Liver (tissue), 9 donors: ENCODE data around the gene BDKRB1. TPM values are rescaled to one million over a fixed set of nuclear protein-coding genes. Genes with fewer than 3 reads are reported as not detected.

Experiments used
- DNase-seq: peaks from one replicate; pipeline ENCODE4 v3.0.0-alpha.2; 2017; ENCODE audit warnings: low spot score
- H3K27ac ChIP-seq, 2 donors: one replicate each; pipeline ENCODE4 v1.7.0; 2013; ENCODE audit warnings: inconsistent platforms in 2 of 2, low read length in 2 of 2, control low read depth in 1 of 2, low read depth in 1 of 2, mild to moderate bottlenecking in 1 of 2
- H3K27me3 ChIP-seq, 4 donors: one replicate each; pipeline versions ENCODE4 v1.6.1 to v1.7.0; 2013; ENCODE audit warnings: low read length in 3 of 4, inconsistent platforms in 1 of 4, mild to moderate bottlenecking in 1 of 4, moderate library complexity in 1 of 4; ENCODE audit not compliant: control insufficient read depth in 4 of 4, insufficient read depth in 4 of 4
- H3K36me3 ChIP-seq, 4 donors: one replicate each; pipeline versions ENCODE4 v1.6.1 to v1.7.0; 2013; ENCODE audit warnings: low read length in 3 of 4, mild to moderate bottlenecking in 3 of 4, low read depth in 1 of 4, moderate library complexity in 1 of 4; ENCODE audit not compliant: control insufficient read depth in 4 of 4, insufficient read depth in 3 of 4
- H3K4me1 ChIP-seq, 4 donors: one replicate each; pipeline versions ENCODE4 v1.6.1 to v1.7.0; 2013; ENCODE audit warnings: low read length in 3 of 4, mild to moderate bottlenecking in 3 of 4, moderate library complexity in 1 of 4; ENCODE audit not compliant: control insufficient read depth in 4 of 4, insufficient read depth in 4 of 4
- H3K4me3 ChIP-seq, 3 donors: one replicate each; pipeline versions ENCODE4 v1.6.1 to v1.7.0; 2013; ENCODE audit warnings: low read length in 3 of 3, control low read depth in 1 of 3, low read depth in 1 of 3, mild to moderate bottlenecking in 1 of 3
- H3K9ac ChIP-seq, 2 donors: one replicate each; pipeline ENCODE4 v1.7.0; 2013; ENCODE audit warnings: low read length in 2 of 2, mild to moderate bottlenecking in 2 of 2, moderate library complexity in 2 of 2, control low read depth in 1 of 2, low read depth in 1 of 2
- H3K9me3 ChIP-seq, 4 donors: one replicate each; pipeline versions ENCODE4 v1.6.1 to v1.7.0; 2013; ENCODE audit warnings: low read length in 3 of 4; ENCODE audit not compliant: control insufficient read depth in 4 of 4
- ATF3 ChIP-seq: IDR thresholded peaks from 2 replicates; pipeline ENCODE4 v1.6.1; 2016; ENCODE audit warnings: antibody characterized with exemption
- FOXA1 ChIP-seq: IDR thresholded peaks from 2 replicates; pipeline ENCODE4 v1.6.1; 2016; ENCODE audit warnings: antibody characterized with exemption
- GABPA ChIP-seq, 2 donors: IDR thresholded peaks in 1 of 2; conservative IDR thresholded peaks in 1 of 2; 2 replicates each; pipeline ENCODE4 v1.6.1; 2016; ENCODE audit warnings: antibody characterized with exemption in 2 of 2, mild to moderate bottlenecking in 1 of 2, moderate library complexity in 1 of 2
- HNF4A ChIP-seq, 2 donors: conservative IDR thresholded peaks; 2 replicates each; pipeline ENCODE4 v1.6.1; 2016; ENCODE audit warnings: antibody characterized with exemption in 2 of 2, mild to moderate bottlenecking in 2 of 2
- HNF4G ChIP-seq: IDR thresholded peaks from 2 replicates; pipeline ENCODE4 v1.6.1; 2016; ENCODE audit warnings: antibody characterized with exemption
- JUND ChIP-seq, 2 donors: IDR thresholded peaks; 2 replicates each; pipeline ENCODE4 v1.6.1; 2016; ENCODE audit warnings: antibody characterized with exemption in 2 of 2
- NR2F2 ChIP-seq: IDR thresholded peaks from 2 replicates; pipeline ENCODE4 v1.6.1; 2016; ENCODE audit warnings: antibody characterized with exemption
- RAD21 ChIP-seq, 2 donors: IDR thresholded peaks; 2 replicates each; pipeline ENCODE4 v1.6.1; 2016; ENCODE audit warnings: antibody characterized with exemption in 2 of 2, mild to moderate bottlenecking in 2 of 2
- SP1 ChIP-seq: IDR thresholded peaks from 2 replicates; pipeline ENCODE4 v1.6.1; 2018; ENCODE audit warnings: antibody characterized with exemption, mild to moderate bottlenecking
- TAF1 ChIP-seq: conservative IDR thresholded peaks from 2 replicates; pipeline ENCODE4 v1.6.1; 2016; ENCODE audit warnings: antibody characterized with exemption, mild to moderate bottlenecking
- YY1 ChIP-seq: IDR thresholded peaks from 2 replicates; pipeline ENCODE4 v1.6.1; 2016; ENCODE audit warnings: antibody characterized with exemption, mild to moderate bottlenecking
- ZBTB33 ChIP-seq: IDR thresholded peaks from 2 replicates; pipeline ENCODE4 v1.6.1; 2016; ENCODE audit warnings: antibody characterized with exemption
- WGBS: extraction: QIAGEN DNeasy Blood & Tissue Kit; methylation state at CpG from one replicate; pipeline ENCODE4 v1.1.7; 2013; 5-methylcytosine and 5-hydroxymethylcytosine counted together
- polyA plus RNA-seq, 2 donors: library from polyadenylated mRNA; stranded (reverse) in 1 of 2; unstranded in 1 of 2; fragments of 200-250 nt in 1 of 2; fragments of >200 nt in 1 of 2; fragmentation: Nextera tagmentation in 1 of 2; extraction: Ambion mirVana in 1 of 2; gene quantifications; one replicate each; pipeline versions ENCODE4 v1.2.1 to v1.2.3, GENCODE V29; 2013 to 2015
- total RNA-seq, 2 donors: library from RNA; depleted of rRNA; stranded (reverse); fragments of >200 nt; gene quantifications; one replicate each; pipeline ENCODE4 v1.2.3, GENCODE V29; 2014
- TF ChIP-seq, protein P1 (sequence below): IDR thresholded peaks from 2 replicates; pipeline ENCODE4 v1.6.1; 2016; ENCODE audit warnings: antibody characterized with exemption
- TF ChIP-seq, protein P2 (sequence below): fragments of 150-350 bp; IDR thresholded peaks from 2 replicates; pipeline ENCODE4 v1.5.1; 2017; ENCODE audit warnings: improper control_type of control experiment, low read depth, low read length; ENCODE audit not compliant: missing input control
- donor health status: healthy.
- donor health status: healthy.
- donor health status: healthy.
- donor health status: healthy.
- donor health status: healthy.

The BDKRB1 gene
- total and polyA plus RNA-seq, 4 donors, result not detected

GRCh38 chr14:96229315-96229714 is 26.7 kb upstream of the BDKRB1 start:
- Histone ChIP-seq H3K9ac (no peak overlapping the region), H3K27ac (no peak overlapping the region), H3K27me3 (no peaks in the 10 kb centered on the region), H3K9me3 (no peaks in the 10 kb centered on the region), H3K36me3 (no peaks in the 10 kb centered on the region), H3K4me1 (no peaks in the 10 kb centered on the region), H3K4me3 (no peak overlapping the region)
- 94% methylated on average over 6 of the region's 6 CpGs for WGBS
- TF ChIP-seq FOXA1, result no peak
- TF ChIP-seq ATF3, result no peak
- TF ChIP-seq HNF4G, result no peak
- TF ChIP-seq JUND (IDR thresholded peaks at IDR 0.05), result no peak
- no peak for TF ChIP-seq RAD21 (IDR thresholded peaks at IDR 0.05)
- no peak for TF ChIP-seq NR2F2
- TF ChIP-seq, protein P1, sequence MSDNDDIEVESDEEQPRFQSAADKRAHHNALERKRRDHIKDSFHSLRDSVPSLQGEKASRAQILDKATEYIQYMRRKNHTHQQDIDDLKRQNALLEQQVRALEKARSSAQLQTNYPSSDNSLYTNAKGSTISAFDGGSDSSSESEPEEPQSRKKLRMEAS, result no peak
- TF ChIP-seq, protein P2, sequence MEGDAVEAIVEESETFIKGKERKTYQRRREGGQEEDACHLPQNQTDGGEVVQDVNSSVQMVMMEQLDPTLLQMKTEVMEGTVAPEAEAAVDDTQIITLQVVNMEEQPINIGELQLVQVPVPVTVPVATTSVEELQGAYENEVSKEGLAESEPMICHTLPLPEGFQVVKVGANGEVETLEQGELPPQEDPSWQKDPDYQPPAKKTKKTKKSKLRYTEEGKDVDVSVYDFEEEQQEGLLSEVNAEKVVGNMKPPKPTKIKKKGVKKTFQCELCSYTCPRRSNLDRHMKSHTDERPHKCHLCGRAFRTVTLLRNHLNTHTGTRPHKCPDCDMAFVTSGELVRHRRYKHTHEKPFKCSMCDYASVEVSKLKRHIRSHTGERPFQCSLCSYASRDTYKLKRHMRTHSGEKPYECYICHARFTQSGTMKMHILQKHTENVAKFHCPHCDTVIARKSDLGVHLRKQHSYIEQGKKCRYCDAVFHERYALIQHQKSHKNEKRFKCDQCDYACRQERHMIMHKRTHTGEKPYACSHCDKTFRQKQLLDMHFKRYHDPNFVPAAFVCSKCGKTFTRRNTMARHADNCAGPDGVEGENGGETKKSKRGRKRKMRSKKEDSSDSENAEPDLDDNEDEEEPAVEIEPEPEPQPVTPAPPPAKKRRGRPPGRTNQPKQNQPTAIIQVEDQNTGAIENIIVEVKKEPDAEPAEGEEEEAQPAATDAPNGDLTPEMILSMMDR, result no peak
- no peak for TF ChIP-seq SP1
- no peak for TF ChIP-seq HNF4A (conservative IDR thresholded peaks at IDR 0.05)
- TF ChIP-seq GABPA (IDR thresholded peaks at IDR 0.05 in 1 of 2, conservative IDR thresholded peaks at IDR 0.05 in 1 of 2), result no peak
- TF ChIP-seq YY1, result no peak
- no peak for DNase-seq

DNA sequence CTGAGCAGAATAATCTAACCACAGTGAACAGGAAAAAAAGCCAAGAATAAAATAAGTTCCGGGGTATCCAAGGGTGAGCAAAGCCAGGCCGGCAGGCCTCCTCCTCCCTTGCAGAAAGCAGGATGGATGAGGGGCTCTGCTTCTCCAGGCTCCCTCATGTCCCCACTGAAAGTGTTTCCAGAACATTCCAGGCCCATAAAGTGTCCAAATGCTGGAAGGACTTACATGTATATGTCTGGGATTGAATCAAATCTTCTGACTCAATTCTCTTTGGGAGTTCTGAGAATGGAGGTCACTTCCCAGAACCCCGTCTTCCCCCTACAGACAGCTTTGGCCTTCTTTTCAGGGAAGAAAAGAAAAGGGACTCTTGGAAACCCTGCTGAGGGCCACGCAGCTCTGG is 25.0 kb upstream of the BDKRB1 start:
- no peaks in the 10 kb centered on the region for H3K9me3 ChIP-seq

More for the DNA sequence above, 25.0 kb upstream of the BDKRB1 start:
- Histone ChIP-seq H3K4me1 (no peaks in the 10 kb centered on the region), H3K9ac (no peak overlapping the region), H3K36me3 (no peaks in the 10 kb centered on the region), H3K4me3 (no peak overlapping the region), H3K27ac (no peak overlapping the region), H3K27me3 (no peaks in the 10 kb centered on the region)
- 89% methylated on average over 4 of the region's 4 CpGs for WGBS
- TF ChIP-seq ZBTB33 (no peak), HNF4G (no peak), FOXA1 (no peak), TAF1 (no peak), RAD21 (IDR thresholded peaks at IDR 0.05) (no peak), NR2F2 (no peak), GABPA (IDR thresholded peaks at IDR 0.05 in 1 of 2, conservative IDR thresholded peaks at IDR 0.05 in 1 of 2) (no peak), JUND (IDR thresholded peaks at IDR 0.05) (no peak), SP1 (no peak)
- TF ChIP-seq, protein P2, result no peak
- no peak for DNase-seq
